Endometrial microvascular endothelial cells (primary cell): ENCODE measurements around the gene EMC8. TPM values are rescaled to one million over a fixed set of nuclear protein-coding genes. Genes with fewer than 3 reads are reported as not detected.

Experiments used
- in situ Hi-C: cut with HindIII; loops from 2 replicates; pipeline ENCODE4 v1.10.0; 2017; ENCODE audit warnings: low sequenced_read_pairs, low pct_unique_long_range_greater_than_20kb; ENCODE audit errors: inconsistent ontology term
- total RNA-seq: library from RNA; depleted of rRNA; stranded (reverse); fragments of >200 nt; gene quantifications from one replicate; pipeline ENCODE4 v1.2.3, GENCODE V29; 2015; ENCODE audit errors: inconsistent ontology term

The EMC8 gene
- total RNA-seq, 1 donor from 2014 or later = 66.3 TPM

DNA sequence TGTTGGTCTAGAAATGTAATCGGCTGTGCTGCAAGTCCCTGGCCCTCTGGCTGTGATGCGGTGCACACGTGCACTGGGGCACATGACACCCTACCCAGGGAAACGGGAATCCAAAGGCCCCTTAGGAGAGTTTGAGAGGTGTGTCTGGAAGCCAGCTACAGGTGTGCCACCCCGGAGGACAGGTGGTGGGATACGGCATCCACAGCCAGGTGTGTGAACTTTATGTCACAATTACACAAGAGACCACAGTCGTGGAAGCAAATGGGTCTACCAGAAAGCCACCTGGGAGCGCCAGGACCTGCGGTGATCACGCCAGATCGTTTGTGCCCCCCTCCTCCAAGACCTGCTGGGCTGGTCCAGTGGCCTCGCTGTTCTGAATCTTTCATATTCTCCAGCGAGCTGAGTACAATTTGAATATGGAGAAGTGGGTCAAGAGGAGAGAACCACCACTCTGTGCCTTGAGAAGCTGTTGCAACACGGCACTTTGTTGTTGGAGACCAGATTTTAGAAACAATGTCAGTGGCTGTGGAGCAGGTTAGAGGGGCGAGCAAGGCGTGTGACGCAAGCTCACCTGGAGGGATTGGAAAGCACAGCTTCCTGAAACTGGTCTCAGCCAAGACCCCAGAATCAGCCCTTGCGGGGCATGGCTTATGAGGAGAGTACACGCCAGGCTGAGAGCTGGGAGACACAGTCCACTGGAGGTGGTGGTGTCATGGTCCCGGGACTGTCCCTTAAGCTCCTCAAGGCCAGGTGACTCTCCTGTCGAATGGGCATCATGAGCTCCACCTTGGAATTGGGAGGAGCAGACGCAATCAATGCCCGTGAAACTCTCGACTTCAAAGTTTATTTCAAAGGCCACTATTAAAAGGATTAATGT, 37.6 kb upstream of the EMC8 start:
- in situ Hi-C loops = loop anchor here (10.0 kb wide), 1 partner anchor 158 kb away; no protein-coding TSS in a partner anchor

- in situ Hi-C loops = loop anchor here (10.0 kb wide), 1 partner anchor 159 kb away; no protein-coding TSS in a partner anchor
Observed at GRCh38 chr16:85835956-85836705, 36.8 kb upstream of the EMC8 start.

- in situ Hi-C loops = loop anchor here (10.0 kb wide), 1 partner anchor 160 kb away; no protein-coding TSS in a partner anchor
Observed at GRCh38 chr16:85835227-85835751, 35.9 kb upstream of the EMC8 start.

- in situ Hi-C loops = loop anchor here (10.0 kb wide), 1 partner anchor 160 kb away; no protein-coding TSS in a partner anchor
Observed at GRCh38 chr16:85834741-85835140, 35.4 kb upstream of the EMC8 start.

GRCh38 chr16:85833219-85833920, 34.0 kb upstream of the EMC8 start:
- in situ Hi-C loops = loop anchor here (10.0 kb wide), 1 partner anchor 161 kb away; no protein-coding TSS in a partner anchor

DNA sequence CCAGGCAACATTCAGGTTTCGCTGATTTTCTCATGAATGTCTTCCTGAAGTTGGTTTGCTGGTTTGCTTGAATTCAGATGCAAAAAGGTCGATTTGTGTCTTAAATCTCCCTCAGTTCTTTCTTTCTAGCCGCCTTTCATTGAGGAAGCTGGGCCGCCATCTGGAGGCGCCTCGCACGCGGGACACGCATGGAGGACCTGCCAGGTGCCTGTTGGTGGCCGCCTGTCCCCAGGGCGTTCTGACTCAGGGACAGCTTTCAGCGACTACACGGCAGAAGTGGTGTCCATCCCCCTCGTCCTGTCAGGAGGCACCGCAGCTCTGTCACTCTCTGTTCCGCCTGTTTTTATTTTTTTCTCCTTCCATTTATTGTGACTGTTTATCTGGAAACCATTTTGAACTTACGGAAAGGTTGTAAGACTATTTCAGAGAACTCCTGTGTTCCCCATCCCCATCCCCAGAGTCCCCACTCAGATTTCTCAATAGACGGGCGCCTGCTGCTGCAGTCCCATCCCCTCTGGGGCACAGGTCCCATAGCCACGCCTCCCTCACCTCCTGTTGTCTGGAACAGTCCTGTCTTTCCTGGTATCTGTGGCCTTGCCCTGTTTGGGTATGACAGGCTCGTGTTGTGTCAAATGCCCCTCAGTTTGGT, 33.4 kb upstream of the EMC8 start:
- in situ Hi-C loops = loop anchor here (10.0 kb wide), 1 partner anchor 162 kb away; no protein-coding TSS in a partner anchor

GRCh38 chr16:85830821-85831220, 31.5 kb upstream of the EMC8 start:
- in situ Hi-C loops = loop anchor here (10.0 kb wide), 1 partner anchor 164 kb away; no protein-coding TSS in a partner anchor

DNA sequence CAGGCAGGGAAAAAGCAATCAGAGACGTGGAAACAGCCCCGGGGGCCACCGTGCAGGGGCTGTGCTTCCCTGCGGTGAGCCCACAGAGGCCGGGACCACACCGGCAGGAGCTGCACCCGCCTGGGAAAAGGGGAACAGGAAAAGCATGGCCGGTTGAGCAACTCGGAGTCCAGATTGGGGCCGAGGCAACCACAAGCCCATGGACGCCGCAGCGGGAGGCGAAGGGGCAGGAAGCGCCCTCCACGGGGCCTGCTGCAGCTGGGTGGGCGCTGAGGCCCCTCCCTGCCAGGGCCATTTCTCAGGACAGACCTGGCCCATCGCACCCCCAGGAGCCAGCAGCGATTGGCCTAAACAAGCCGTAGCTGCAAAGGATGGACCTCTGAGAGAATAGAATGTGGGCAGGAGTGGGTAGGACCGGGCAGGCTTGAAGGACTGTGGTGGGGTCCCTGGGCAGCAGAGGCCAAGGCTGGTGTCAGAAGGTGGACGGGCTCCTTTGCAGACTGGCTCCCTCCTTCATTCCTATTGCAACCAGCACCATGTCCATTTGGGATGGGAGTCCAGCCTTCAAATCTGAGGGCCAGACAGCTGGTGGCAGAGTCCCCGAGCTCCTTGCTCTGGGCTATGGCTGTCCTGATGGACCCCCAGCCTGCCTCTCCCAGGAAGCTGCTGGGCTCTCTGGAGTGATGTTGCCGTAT, 30.6 kb upstream of the EMC8 start:
- in situ Hi-C loops = loop anchor here (10.0 kb wide), 1 partner anchor 165 kb away; no protein-coding TSS in a partner anchor

GRCh38 chr16:85829171-85829719, 29.9 kb upstream of the EMC8 start:
- in situ Hi-C loops = no loop called here

- in situ Hi-C loops = no loop called here
Observed at GRCh38 chr16:85828166-85828565, 28.8 kb upstream of the EMC8 start.

GRCh38 chr16:85826686-85827247, 27.4 kb upstream of the EMC8 start:
- in situ Hi-C loops = no loop called here

- in situ Hi-C loops = no loop called here
Observed at GRCh38 chr16:85825326-85825725, 26.0 kb upstream of the EMC8 start.

- in situ Hi-C loops = no loop called here
Observed at GRCh38 chr16:85824161-85825135, 25.1 kb upstream of the EMC8 start.

DNA sequence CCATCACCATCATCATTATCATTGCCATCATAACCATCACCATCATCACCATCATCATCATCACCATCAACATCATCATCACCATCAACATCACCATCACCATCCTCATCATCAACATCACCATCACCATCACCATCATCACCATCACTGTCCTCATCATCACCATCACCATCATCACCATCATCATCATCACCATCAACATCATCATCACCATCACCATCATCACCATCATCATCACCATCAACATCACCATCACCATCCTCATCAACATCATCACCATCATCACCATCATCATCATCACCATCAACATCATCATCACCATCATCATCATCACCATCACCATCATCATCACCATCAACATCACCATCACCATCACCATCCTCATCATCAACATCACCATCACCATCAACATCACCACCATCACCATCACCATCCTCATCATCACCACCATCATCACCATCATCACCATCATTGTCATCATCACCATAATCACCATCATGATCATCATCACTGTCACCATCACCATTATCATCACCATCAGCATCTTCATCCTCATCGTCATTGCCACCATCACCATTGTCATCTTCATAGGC, 24.1 kb upstream of the EMC8 start:
- in situ Hi-C loops = no loop called here

DNA sequence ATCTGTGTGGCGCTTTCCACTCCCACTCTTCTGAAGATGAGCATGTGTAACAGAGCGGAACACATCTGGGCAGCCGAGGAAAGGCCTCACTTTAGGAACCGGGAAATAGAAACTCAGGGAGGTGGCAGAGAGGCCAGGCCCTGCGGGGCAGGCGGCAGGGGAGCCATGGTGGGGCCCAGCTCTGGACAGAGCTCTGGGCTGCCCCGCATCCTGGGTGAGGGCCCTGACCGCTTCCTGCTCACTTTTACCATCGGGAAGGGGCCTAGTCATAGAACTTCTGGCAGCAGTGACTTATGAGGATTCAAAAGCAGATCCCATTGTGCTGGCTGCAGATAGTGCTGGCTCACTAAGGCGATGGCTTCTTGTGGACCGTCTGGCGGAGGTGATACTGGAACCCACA, 22.8 kb upstream of the EMC8 start:
- in situ Hi-C loops = no loop called here
